Neural progenitor cell (in vitro differentiated cells): ENCODE measurements around the gene AADACL4. TPM values are rescaled to one million over a fixed set of nuclear protein-coding genes. Genes with fewer than 3 reads are reported as not detected.
A peak's percentile ranks its signal among the peaks of the same experiment; 100 is the strongest.

Source experiments
- DNase-seq: peaks from one replicate; pipeline ENCODE4 v3.0.0-alpha.2; 2016; ENCODE audit warnings: low spot score
- H2AFZ ChIP-seq: fragments of 200-600 bp; sonication (generic); replicated peaks from 2 replicates; pipeline ENCODE4 v1.6.1; 2016; ENCODE audit warnings: antibody characterized with exemption
- H3F3A ChIP-seq: fragments of 200-600 bp; sonication (generic); 2 replicates; pipeline ENCODE4 v1.6.1; 2016; ENCODE audit warnings: antibody characterized with exemption, low read depth
- H3K27ac ChIP-seq: fragments of 200-600 bp; sonication (generic); 2 replicates; pipeline ENCODE4 v1.5.1; 2016; ENCODE audit warnings: mild to moderate bottlenecking
- H3K27me3 ChIP-seq: fragments of 200-600 bp; sonication (generic); 2 replicates; pipeline ENCODE4 v1.6.1; 2016; ENCODE audit warnings: mild to moderate bottlenecking, moderate library complexity
- H3K36me3 ChIP-seq: fragments of 200-600 bp; sonication (generic); 2 replicates; pipeline ENCODE4 v1.5.1; 2016
- H3K4me1 ChIP-seq: fragments of 200-600 bp; sonication (generic); 2 replicates; pipeline ENCODE4 v1.6.1; 2016; ENCODE audit warnings: mixed run types
- H3K4me2 ChIP-seq: fragments of 200-600 bp; sonication (generic); 2 replicates; pipeline ENCODE4 v1.6.1; 2016
- H3K4me3 ChIP-seq: fragments of 200-600 bp; sonication (generic); 2 replicates; pipeline ENCODE4 v1.5.1; 2016
- H3K79me2 ChIP-seq: fragments of 200-600 bp; sonication (generic); 2 replicates; pipeline ENCODE4 v1.6.1; 2016; ENCODE audit warnings: low read depth
- H3K9ac ChIP-seq: fragments of 200-600 bp; sonication (generic); 2 replicates; pipeline ENCODE4 v1.6.1; 2016
- H3K9me3 ChIP-seq: fragments of 200-600 bp; sonication (generic); 2 replicates; pipeline ENCODE4 v1.5.1; 2016; ENCODE audit warnings: low read depth
- H4K20me1 ChIP-seq: fragments of 200-600 bp; sonication (generic); 2 replicates; pipeline ENCODE4 v1.6.1; 2016; ENCODE audit warnings: low read depth
- H3K27ac Mint-ChIP-seq: 3 replicates; pipeline ENCODE4 v1.8.0; 2021; ENCODE audit warnings: mixed read lengths
- H3K27me3 Mint-ChIP-seq: 2 replicates; pipeline ENCODE4 v1.8.0; 2022; ENCODE audit warnings: low read depth, mild to moderate bottlenecking, inconsistent platforms, moderate library complexity, mixed read lengths; ENCODE audit not compliant: insufficient read depth
- H3K36me3 Mint-ChIP-seq: 3 replicates; pipeline ENCODE4 v1.8.0; 2021; ENCODE audit warnings: mixed read lengths
- H3K4me1 Mint-ChIP-seq: 3 replicates; pipeline ENCODE4 v1.8.0; 2021; ENCODE audit warnings: mixed read lengths
- H3K4me3 Mint-ChIP-seq: 3 replicates; pipeline ENCODE4 v1.8.0; 2021; ENCODE audit warnings: mild to moderate bottlenecking, moderate library complexity, mixed read lengths
- H3K9me3 Mint-ChIP-seq: 3 replicates; pipeline ENCODE4 v1.8.0; 2020; ENCODE audit warnings: mixed read lengths
- EZH2 ChIP-seq: fragments of 200-600 bp; sonication (generic); IDR thresholded peaks from 2 replicates; pipeline ENCODE4 v1.6.1; 2017; ENCODE audit warnings: antibody characterized with exemption, mild to moderate bottlenecking, moderate library complexity
- EZH2phosphoT487 ChIP-seq: fragments of 200-600 bp; sonication (generic); IDR thresholded peaks from 2 replicates; pipeline ENCODE4 v1.6.1; 2017; ENCODE audit warnings: antibody characterized with exemption
- total RNA-seq: library from RNA; depleted of rRNA; stranded (reverse); fragments of >200 nt; gene quantifications from 2 replicates; pipeline ENCODE4 v1.2.3, GENCODE V29; 2015; ENCODE audit warnings: low replicate concordance
- TF ChIP-seq, protein P1 (sequence below): fragments of 200-600 bp; sonication (generic); IDR thresholded peaks from 2 replicates; pipeline ENCODE4 v1.5.1; 2017; ENCODE audit warnings: antibody characterized with exemption, mild to moderate bottlenecking

Gene AADACL4
- total RNA-seq, 1 donor from 2014 or later = not detected

DNA sequence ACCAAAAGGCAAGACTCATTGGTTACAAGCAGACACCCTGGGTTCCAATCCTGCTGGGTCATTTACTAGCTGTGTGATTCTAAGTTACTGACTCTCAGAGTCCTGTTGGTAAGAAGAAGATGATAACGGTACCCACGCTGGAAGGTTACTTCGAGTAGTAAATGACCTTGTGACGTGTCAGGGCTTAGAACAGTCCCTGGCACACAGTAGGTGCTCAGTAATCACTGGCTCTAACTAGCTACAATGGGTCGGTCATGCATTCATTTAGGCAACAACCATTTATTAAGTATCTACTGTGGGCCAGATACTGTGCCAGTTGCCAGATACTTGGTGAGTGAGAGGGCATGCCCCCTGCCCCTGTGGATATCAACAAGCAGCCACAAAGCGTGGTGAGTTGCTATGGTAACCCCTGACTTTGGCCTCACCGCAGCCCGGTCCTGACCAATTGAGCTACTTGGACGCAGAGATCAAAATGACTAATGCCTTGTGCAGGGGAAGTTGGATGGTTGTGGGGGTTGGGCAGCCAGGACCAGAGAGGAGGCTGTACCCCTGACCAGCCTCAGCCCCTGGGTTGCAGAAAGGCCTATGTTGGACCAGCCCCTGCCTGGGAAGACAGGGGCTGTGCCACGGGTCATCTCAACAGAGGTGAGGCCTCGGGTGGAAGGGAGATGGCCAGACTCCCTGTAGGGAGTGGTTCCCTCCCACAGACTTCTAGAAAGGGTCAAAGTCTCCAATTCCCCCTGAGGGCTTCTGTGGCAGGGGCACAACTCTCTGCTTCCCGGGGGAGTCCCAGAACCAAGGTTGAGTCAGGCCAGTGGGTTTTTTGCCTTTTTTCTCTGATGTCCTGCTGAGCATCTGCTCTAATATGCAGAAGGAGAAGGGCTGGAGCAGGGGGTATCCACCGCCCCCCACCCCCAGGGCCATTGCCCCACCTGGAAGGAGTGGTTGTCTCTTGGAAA, 41.9 kb upstream of the AADACL4 start:
- H3K4me3 ChIP-seq = no peak overlapping the region
- peaks cover 2% of the 10 kb centered on the region for H3K9me3 Mint-ChIP-seq
- no peak overlapping the region for H3K9ac ChIP-seq
- H3K79me2 ChIP-seq = no peaks in the 10 kb centered on the region
- peak overlapping the region; percentile 62 for H3K27ac Mint-ChIP-seq
- H3K9me3 ChIP-seq = no peaks in the 10 kb centered on the region
- H2AFZ ChIP-seq = no peak overlapping the region
- no peak overlapping the region for H3K4me2 ChIP-seq
- peaks cover 4% of the 10 kb centered on the region for H4K20me1 ChIP-seq
- H3F3A ChIP-seq = peaks cover 14% of the 10 kb centered on the region
- H3K36me3 ChIP-seq = no peaks in the 10 kb centered on the region
- peaks cover 46% of the 10 kb centered on the region for H3K4me1 Mint-ChIP-seq
- H3K27me3 ChIP-seq = peaks cover 10% of the 10 kb centered on the region
- H3K4me1 ChIP-seq = no peaks in the 10 kb centered on the region
- no peak overlapping the region for H3K27ac ChIP-seq
- H3K36me3 Mint-ChIP-seq = no peaks in the 10 kb centered on the region
- H3K4me3 Mint-ChIP-seq = peak overlapping the region; percentile 58
- peaks cover 28% of the 10 kb centered on the region for H3K27me3 Mint-ChIP-seq
- DNase-seq = peak; percentile 38
- TF ChIP-seq EZH2 (no peak), EZH2phosphoT487 (no peak)
- TF ChIP-seq, protein P1, sequence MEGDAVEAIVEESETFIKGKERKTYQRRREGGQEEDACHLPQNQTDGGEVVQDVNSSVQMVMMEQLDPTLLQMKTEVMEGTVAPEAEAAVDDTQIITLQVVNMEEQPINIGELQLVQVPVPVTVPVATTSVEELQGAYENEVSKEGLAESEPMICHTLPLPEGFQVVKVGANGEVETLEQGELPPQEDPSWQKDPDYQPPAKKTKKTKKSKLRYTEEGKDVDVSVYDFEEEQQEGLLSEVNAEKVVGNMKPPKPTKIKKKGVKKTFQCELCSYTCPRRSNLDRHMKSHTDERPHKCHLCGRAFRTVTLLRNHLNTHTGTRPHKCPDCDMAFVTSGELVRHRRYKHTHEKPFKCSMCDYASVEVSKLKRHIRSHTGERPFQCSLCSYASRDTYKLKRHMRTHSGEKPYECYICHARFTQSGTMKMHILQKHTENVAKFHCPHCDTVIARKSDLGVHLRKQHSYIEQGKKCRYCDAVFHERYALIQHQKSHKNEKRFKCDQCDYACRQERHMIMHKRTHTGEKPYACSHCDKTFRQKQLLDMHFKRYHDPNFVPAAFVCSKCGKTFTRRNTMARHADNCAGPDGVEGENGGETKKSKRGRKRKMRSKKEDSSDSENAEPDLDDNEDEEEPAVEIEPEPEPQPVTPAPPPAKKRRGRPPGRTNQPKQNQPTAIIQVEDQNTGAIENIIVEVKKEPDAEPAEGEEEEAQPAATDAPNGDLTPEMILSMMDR = no peak

GRCh38 chr1:12602659-12603024, 41.2 kb upstream of the AADACL4 start:
- H3K36me3 Mint-ChIP-seq = no peaks in the 10 kb centered on the region
- no peak overlapping the region for H3K4me3 Mint-ChIP-seq
- H3K27ac Mint-ChIP-seq = no peak overlapping the region
- Histone ChIP-seq H3K4me2 (no peak overlapping the region), H3K36me3 (no peaks in the 10 kb centered on the region), H4K20me1 (peaks cover 4% of the 10 kb centered on the region), H2AFZ (no peak overlapping the region), H3K27ac (no peak overlapping the region), H3K9ac (no peak overlapping the region), H3K9me3 (no peaks in the 10 kb centered on the region), H3K4me1 (no peaks in the 10 kb centered on the region), H3K27me3 (peaks cover 4% of the 10 kb centered on the region), H3K4me3 (no peak overlapping the region), H3K79me2 (no peaks in the 10 kb centered on the region), H3F3A (peaks cover 8% of the 10 kb centered on the region)
- peaks cover 26% of the 10 kb centered on the region for H3K27me3 Mint-ChIP-seq
- peaks cover 46% of the 10 kb centered on the region for H3K4me1 Mint-ChIP-seq
- DNase-seq = no peak
- TF ChIP-seq EZH2 (no peak), EZH2phosphoT487 (no peak)
- TF ChIP-seq, protein P1 = no peak
- peaks cover 2% of the 10 kb centered on the region for H3K9me3 Mint-ChIP-seq

DNA sequence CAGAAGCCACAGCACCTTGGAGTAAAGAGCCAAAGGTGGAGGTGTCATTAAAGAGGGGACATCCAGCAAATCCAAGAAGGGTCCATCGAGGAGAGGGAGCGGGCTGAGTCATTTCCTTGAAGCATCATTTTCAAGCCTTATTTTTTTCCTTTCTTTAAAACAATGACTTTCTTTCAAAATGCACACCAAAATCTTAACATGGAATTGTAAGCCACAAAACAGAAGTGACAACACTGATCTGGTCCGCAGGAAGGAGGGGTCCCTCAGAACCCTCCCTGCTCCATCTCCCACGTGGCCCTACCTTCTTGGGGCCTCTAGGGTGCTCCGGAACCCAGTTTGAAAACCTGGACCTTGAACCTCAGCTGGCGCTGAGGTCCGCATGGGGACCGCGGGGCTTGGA, 40.7 kb upstream of the AADACL4 start:
- H3K27ac ChIP-seq = no peak overlapping the region
- peaks cover 2% of the 10 kb centered on the region for H3K9me3 Mint-ChIP-seq
- no peaks in the 10 kb centered on the region for H3K4me1 ChIP-seq
- H3K4me3 ChIP-seq = no peak overlapping the region
- H3K4me2 ChIP-seq = no peak overlapping the region
- peaks cover 46% of the 10 kb centered on the region for H3K4me1 Mint-ChIP-seq
- H3K4me3 Mint-ChIP-seq = no peak overlapping the region
- no peaks in the 10 kb centered on the region for H3K36me3 Mint-ChIP-seq
- H3K36me3 ChIP-seq = no peaks in the 10 kb centered on the region
- H2AFZ ChIP-seq = no peak overlapping the region
- H3K27me3 ChIP-seq = no peaks in the 10 kb centered on the region
- H3K79me2 ChIP-seq = no peaks in the 10 kb centered on the region
- H4K20me1 ChIP-seq = peaks cover 4% of the 10 kb centered on the region
- no peak for TF ChIP-seq EZH2
- DNase-seq = no peak
- peaks cover 6% of the 10 kb centered on the region for H3F3A ChIP-seq
- H3K27ac Mint-ChIP-seq = no peak overlapping the region
- peaks cover 23% of the 10 kb centered on the region for H3K27me3 Mint-ChIP-seq
- no peak overlapping the region for H3K9ac ChIP-seq
- no peaks in the 10 kb centered on the region for H3K9me3 ChIP-seq
